Stimulated activated CD8-positive, alpha-beta memory T cell treated with anti-CD3 and anti-CD28 coated beads, Interleukin-2, amount 100 ng/mL, for 48 hours (primary cell): ENCODE measurements around the gene HDAC4.

Source experiments
- DNase-seq, 2 donors: peaks; one replicate each; pipeline ENCODE4 v3.0.0-alpha.2; 2020; ENCODE audit warnings: low read depth in 2 of 2

The HDAC4 gene

DNA sequence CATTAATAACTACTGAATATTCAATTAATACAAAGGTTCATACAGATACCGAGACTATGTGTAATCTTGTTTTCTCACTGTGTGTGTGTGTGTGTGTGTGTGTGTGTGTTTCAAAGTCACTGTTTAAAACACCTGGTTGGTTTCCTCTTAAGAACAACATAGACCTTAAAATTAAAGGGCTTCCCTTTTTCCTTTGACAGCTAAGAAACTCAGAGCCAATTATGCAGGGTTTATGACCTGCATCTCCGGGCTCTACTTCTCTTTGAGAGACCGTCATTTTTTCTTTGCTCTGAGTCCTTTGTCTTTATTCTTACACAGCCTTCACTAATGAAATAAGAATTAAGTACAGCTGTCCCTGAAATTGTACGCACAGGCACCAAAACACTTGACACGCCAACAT lies 145.6 kb downstream of the HDAC4 start:
- no peak for DNase-seq

DNA sequence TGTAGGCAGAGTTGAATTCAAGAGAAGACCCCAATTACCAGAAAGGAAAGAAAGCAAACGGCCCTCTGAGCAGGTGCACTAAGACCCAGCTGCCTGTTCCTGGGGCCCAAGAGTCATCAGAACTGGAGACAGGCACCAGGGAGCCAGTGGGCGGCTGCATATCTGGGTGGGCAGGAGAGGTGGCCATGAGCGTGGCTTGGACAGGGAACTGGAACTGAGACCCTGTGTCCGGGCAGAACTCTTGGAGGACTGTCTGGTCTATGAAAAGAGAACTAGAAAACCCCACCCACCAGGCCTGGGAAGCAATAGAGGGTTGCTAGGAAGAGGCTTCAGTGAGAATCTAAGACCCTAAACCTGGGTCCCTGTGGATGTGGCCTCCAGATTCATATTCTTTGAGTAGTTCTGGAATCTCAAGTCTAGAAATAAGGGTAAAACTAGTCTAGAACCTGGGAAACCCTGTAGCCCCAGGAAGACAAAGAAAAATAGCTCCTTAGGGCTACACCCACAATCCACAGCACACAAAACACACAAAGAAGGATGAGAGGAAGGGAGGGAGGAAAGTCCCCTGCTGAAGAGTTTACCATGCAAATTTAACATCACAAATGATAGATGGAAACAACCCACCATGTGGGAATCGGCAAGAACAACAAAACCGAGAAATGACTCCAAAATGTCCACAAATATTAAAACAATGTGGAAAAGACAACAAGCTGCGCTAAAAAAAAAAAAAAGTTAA lies 147.0 kb downstream of the HDAC4 start:
- no peak for DNase-seq

GRCh38 chr2:239253264-239253663 lies 147.6 kb downstream of the HDAC4 start:
- DNase-seq = no peak

DNA sequence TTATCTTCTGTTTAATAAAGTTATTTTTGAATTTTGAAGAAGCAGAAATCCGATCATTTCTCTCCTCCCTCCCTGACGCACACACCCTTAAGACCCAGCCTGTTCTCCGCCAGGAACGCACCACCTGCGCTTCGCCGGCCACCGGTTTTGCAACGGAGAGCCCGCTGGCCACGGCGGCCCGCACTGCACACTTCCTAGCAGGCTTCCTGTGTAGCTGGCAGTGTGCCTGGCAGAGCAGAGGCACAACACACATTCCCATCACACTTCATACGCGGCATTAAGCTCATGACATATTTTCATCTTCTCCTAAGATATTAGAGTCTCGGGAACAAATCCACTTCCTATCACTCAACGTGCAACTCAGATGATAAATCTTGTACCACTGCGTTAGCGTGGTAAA lies 148.0 kb downstream of the HDAC4 start:
- no peak for DNase-seq

GRCh38 chr2:239252393-239252792 lies 148.4 kb downstream of the HDAC4 start:
- DNase-seq = no peak

DNA sequence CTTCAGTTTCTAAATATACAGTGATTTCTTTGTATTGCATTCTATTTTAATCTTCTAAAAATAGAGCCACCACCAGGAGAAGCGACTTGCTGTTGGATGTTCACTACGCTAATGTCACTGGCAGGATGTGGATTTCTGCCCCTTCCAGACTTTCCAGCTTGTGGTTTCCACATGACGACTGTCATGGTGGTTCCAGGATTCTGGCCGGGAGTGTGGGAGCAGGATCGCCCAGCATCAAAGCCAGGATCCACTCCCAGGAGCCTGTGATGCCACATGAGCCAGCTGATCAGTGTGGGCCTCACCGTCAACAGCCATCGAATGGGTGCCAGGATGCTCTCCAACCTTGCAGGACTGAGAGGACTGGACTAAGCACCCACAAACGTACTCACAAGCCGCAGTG lies 148.8 kb downstream of the HDAC4 start:
- DNase-seq = no peak

GRCh38 chr2:239250216-239251081 lies 150.4 kb downstream of the HDAC4 start:
- DNase-seq = no peak

DNA sequence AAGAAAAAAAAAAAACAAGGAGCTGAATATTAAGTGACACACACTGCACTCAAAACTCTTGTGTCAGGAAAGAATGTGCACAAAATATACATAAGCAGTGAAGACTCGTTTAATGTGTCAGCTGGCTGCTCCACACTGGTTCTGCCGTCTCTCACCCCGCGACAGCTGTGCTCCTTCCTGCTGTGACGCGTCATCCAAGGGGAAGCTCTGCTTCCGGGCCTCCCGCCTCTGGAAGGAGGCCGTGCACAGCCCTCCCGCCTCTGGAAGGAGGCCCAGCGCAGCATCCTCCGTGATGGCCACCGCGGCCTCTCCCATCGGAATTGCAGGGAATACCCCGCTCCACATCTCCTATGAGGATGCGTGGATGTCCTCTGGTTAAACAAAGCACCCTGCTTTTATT lies 151.0 kb downstream of the HDAC4 start:
- no peak for DNase-seq

GRCh38 chr2:239249048-239249447 lies 151.8 kb downstream of the HDAC4 start:
- no peak for DNase-seq

- DNase-seq = no peak
Observed at GRCh38 chr2:239247401-239248245, 153.2 kb downstream of the HDAC4 start.

DNA sequence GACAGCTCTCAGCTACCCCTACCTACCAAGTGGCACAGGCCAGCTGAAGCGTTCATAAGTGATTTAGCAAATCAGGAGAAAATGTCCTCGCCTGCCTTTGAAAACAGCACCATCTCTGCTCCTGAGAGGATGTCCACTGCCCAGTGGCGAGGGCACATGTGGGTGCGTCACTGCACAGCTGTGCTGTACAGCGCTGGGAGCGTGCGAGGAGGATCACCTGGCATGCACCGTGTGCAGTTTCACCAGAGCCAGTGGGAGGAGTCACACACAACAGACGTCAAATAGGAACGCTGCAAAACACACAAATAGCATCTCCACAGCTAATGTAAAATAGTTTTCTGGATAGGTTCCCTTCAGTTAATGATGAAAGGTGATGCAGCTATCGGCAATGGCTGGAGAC lies 154.1 kb downstream of the HDAC4 start:
- DNase-seq = no peak

- no peak for DNase-seq
Observed at GRCh38 chr2:239245872-239246721, 154.7 kb downstream of the HDAC4 start.

DNA sequence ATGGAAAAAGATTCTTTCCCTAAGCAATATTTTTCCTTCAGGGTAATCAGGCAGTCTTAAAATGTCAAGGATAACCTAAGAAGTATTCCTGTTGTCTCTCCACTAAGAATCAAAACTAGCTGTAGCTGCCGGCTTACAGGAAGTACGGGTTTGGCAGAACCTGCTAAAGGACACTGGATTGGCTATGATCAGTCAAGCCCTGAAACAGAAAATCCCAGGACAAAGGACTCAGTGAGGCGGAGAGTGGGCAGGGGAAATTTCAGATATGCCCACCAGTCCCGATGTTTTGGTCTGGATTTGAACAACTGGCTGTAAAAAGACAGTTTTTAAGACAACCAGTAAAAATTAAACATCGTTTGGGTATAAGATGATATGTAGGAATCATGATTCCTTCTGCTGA lies 155.7 kb downstream of the HDAC4 start:
- DNase-seq = no peak

DNA sequence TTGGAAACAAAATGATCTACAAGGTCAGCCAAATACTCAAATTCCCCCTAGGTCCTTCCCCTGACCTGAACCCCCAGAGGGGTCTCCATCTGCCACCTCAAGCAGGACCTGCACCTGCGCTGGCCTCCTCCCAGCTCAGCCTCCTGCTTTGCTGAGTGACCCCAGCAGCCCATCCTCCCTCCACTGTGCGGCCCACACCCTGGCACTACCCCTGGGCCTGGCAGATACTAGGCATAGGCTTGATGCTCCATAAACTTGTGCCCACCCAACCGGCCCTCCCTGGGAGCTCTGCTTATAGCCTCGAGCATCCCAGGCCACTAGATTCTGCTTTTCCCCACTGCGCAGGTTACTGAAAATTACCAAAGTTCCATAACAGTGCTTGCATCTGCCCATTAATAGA lies 156.2 kb downstream of the HDAC4 start:
- no peak for DNase-seq

- no peak for DNase-seq
Observed at GRCh38 chr2:239241431-239241960, 159.3 kb downstream of the HDAC4 start.

DNA sequence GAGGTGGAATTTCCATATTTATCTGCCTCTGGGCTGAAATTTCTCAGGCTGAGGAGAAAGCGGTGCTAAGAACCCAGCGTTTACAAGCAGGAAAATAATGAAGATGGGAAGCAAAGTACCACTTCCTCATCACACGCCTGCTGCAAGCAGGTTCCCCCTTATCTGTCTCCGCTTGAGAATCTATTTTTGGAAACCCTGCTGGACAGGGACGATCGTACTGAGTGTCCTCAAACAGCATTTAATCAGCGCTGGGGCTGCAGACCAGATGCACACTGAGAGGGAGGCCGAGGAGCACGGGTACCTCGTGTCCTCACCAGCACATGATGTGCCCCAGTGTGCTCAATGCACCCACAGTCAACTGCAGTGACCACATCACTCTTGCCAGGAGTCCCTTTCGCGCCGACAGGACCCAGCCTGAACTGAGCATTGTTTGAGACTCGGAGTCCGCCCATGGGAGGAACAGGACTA lies 160.4 kb downstream of the HDAC4 start:
- no peak for DNase-seq

DNA sequence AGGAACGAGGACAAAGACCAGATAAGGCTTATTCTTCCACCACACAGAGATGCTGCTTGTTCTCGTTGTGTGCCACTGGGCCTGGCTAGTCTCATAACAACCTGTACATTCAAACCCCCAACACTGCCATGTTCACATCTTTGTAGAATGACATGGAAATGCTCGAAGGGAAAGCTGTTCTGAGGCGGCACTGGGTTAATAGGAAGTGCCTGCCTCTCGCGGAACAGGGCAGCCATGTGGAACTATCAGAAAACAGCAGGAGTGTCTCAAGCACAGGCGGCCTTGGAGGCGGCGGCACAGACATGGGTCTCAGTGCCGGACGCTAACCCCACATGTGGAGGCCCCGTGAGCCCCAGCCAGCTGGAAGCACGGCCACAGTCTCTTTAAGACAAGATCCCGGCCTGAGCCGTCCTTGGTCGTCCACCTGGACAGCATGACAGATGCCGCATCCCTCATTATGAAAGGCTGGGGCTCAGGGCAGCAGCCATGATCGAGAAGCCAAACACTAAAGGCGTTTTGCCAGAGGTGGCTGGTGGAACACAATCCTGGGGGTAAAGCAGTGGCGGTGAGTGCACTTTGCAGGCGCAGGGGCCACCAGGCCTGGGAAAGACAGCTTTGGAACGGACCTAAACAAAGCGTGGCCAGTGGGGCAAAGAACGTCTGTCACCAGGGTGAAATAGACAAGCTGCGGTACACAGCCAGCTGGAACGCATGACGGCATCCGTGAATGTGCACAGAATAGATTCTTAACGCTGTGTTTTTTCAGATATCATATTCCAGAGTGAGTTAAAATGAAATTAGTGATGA lies 161.0 kb downstream of the HDAC4 start:
- no peak for DNase-seq

- no peak for DNase-seq
Observed at GRCh38 chr2:239238839-239239606, 161.8 kb downstream of the HDAC4 start.

DNA sequence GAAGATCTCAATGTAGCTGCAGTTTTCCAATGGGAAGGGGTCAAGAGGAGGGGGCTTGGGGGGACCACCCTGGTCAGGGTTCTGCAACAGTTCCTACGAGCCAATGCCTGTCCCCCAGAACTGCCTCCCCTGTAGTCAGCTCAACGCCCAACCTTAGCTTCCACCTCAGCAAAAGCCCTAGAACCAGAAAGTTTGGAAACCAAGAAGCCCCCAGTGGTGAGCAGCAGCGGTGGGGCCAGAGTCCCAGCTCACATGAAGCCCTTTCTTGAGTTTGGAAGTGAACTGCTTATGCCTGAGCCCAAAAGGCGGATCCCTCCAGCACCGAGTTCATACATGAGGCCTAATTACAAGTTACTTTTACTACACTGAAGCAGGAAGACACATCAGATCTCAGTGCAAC lies 162.4 kb downstream of the HDAC4 start:
- no peak for DNase-seq
